NCI-H510A treated with DMSO at 0.1 percent for 48 hours (cell line): ENCODE results near the gene NPPA.

ENCODE experiments used
- DNase-seq: peaks from one replicate; lab custom pipeline; 2025; lab: John Stamatoyannopoulos, UW

The NPPA gene

GRCh38 chr1:11842154-11843041 lies 5.2 kb downstream of the NPPA start:
- no peak for DNase-seq

GRCh38 chr1:11841245-11842153 lies 6.1 kb downstream of the NPPA start:
- no peak for DNase-seq

- no peak for DNase-seq
Measured at GRCh38 chr1:11839727-11840705, 7.6 kb downstream of the NPPA start.

- DNase-seq = peak; percentile 92
Measured at GRCh38 chr1:11838349-11839272, 9.0 kb downstream of the NPPA start.

GRCh38 chr1:11837767-11838348 lies 9.7 kb downstream of the NPPA start:
- DNase-seq = no peak

- no peak for DNase-seq
Measured at GRCh38 chr1:11836955-11837766, 10.4 kb downstream of the NPPA start.

- DNase-seq = no peak
Measured at GRCh38 chr1:11835441-11836225, 11.9 kb downstream of the NPPA start.

GRCh38 chr1:11833900-11834299 lies 13.7 kb downstream of the NPPA start:
- no peak for DNase-seq

GRCh38 chr1:11833497-11833896 lies 14.1 kb downstream of the NPPA start:
- no peak for DNase-seq

- DNase-seq = no peak
Measured at GRCh38 chr1:11831945-11832725, 15.4 kb downstream of the NPPA start.

- no peak for DNase-seq
Measured at GRCh38 chr1:11828511-11828910, 19.1 kb downstream of the NPPA start.

GRCh38 chr1:11826946-11827345 lies 20.6 kb downstream of the NPPA start:
- DNase-seq = no peak

- no peak for DNase-seq
Measured at GRCh38 chr1:11825131-11825530, 22.5 kb downstream of the NPPA start.

- no peak for DNase-seq
Measured at GRCh38 chr1:11823366-11824137, 24.0 kb downstream of the NPPA start.

- DNase-seq = no peak
Measured at GRCh38 chr1:11822091-11822490, 25.5 kb downstream of the NPPA start.

- DNase-seq = no peak
Measured at GRCh38 chr1:11817192-11817591, 30.4 kb downstream of the NPPA start.

- no peak for DNase-seq
Measured at GRCh38 chr1:11813021-11813420, 34.6 kb downstream of the NPPA start.
